ENCODE measurements around the gene CCDC187. TPM values are rescaled to one million over a fixed set of nuclear protein-coding genes. Genes with fewer than 3 reads are reported as not detected.
"Not testable (repeated sequence)": the region's sequence is repeated elsewhere in the genome, so short reads cannot be mapped to it uniquely, and the experiment has no call there.

The CCDC187 gene
- total RNA-seq, 1 experiment from 2014 or later, result 0.61 TPM

DNA sequence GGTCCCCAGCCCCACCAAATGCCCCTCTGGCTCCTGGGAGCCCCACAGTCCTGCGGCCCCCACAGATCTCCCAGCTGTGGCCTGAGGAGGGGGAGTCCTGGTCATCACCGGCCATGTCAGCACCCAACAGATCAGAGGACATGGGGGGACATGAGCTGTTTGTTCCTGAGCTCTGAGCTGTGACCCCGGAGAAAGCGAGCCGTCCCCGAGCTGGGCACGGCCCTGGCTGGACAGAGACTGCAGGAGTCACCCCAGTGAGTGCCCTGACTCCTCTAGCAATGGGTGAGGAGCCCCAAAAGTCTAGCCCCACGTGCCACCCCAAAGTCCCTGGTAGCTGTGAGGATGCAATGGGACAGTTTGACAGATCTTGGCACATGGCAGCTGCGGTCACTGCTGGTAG lies 25.7 kb downstream of the CCDC187 start:
- DNase-seq (ENCODE audit: low spot score), result no peak
- in situ Hi-C loops (cut with HindIII; ENCODE audit: low sequenced_read_pairs), result no loop called here

DNA sequence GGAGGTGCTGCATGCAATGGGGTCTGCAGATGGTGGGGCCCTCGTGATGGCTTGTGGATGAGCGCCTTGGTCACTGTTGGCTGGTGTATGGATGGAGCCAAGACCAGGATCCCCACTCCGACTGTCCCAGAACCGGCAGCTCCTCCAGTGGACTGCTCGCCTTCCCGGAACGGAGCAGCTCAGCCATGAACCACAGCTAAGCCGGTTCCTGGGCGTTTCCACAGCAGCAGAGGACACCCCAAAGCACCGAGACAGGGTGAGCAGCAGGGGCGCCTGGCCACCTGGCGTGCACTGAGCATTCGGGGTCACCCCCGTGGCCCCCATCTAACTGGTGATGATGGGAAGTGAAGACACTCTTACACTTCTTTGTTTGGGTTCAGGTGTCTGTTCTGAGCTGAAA lies 26.1 kb downstream of the CCDC187 start:
- in situ Hi-C loops (cut with HindIII; ENCODE audit: low sequenced_read_pairs), result no loop called here

DNA sequence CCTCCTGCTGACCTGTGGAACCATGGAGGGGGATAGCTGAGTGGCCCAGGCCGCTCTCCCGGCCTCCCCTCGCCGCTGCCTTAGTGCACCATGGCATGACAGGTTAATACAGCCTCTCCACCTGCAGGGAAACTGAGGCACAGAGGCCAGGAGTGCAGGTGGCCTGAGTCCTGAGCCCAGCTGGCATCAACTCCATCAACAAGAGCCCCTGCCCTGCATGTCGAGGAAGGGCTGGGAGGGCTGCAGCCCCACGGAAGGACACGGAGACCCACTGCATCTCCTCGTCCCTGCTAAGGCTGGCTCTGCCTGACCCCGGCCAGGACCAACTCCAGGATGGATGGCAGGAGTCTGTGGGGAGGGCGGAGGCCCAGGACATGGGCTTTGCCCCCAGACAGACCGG lies 27.2 kb downstream of the CCDC187 start:
- no peak for DNase-seq (ENCODE audit: low spot score)
- in situ Hi-C loops (cut with HindIII; ENCODE audit: low sequenced_read_pairs), result no loop called here

More for the DNA sequence above, 26.1 kb downstream of the CCDC187 start:
- no peak for DNase-seq (ENCODE audit: low spot score)

DNA sequence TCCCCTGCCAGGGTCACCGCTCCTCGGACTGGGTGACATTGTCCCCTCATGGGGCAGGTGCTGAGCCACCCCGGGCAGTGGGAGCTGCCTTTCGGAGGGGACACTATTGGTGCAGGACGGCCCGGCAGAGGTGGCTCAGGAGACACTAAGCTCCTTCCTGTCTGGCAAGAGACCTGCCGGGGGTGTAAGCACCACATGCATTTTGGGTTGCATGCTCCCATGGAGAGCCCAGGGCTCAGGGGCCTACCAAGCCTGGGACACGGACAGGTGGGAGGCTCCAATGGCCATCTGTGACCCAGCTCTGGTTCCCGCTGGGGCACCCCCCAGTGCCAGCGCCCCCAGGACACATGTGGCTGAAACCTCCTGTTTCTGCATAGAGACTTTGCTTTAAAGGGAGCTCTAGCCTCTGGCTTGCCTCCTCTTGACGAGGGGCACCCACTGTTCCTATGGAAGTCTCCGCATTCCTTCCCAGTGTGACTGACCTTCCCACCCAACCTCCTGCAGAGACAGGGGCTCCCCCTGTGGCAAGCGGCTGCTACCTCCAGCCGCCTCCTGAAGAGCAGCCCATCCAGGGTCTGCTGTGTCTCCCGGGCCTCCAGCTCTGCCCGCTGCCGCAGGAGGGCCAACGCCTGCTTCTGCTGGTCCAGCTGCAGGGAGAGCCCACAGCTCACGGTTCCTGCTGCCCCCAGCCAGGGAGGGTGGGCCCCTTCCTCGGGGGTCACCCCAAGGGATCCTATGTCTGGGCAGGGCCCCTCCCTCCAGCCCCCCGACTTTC lies 28.1 kb downstream of the CCDC187 start:
- DNase-seq (ENCODE audit: low spot score), result no peak
- in situ Hi-C loops (cut with HindIII; ENCODE audit: low sequenced_read_pairs), result no loop called here

DNA sequence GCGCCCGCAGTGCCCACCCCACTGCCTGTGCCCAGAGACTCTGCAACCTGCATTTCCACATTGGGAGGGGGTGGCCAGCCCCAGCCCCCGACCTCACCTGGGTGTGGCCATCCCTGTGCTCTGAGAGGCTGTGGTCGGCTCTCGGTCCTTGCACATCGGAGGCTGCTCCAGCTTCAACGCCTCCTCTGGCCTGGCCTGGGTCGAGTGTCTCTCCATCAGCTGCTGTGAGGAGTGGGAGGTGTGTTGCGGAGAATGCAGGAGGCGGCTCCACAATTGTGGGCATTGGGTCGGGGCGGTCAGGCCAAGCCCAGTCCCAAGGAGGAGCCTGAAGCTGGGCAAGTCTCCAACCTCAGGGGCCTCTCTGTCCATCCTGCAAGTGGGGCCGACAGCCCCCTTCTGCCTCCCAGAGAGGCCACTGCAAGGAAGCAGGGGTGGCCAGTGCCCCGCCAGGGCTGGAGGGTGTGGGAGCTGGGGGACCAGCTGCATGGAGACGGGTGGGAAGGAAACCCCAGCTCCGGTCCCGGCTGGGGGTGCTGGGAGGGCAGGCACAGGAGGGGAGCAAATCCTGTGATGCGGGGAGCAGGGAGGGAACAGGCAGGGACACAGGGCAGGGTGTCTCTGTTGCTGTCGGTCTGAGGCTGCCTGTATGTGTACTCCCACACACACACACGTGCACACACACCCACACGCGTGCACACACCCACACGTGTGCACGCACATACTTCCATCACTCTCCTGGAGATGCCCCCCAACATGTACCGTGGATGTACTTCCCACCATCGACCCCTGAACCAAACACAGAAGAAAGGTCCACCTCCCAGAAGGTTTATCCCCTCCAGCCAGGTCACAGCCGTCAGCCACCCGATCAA lies 28.9 kb downstream of the CCDC187 start:
- no peak for DNase-seq (ENCODE audit: low spot score)
- in situ Hi-C loops (cut with HindIII; ENCODE audit: low sequenced_read_pairs), result no loop called here

- in situ Hi-C loops (cut with HindIII; ENCODE audit: low sequenced_read_pairs), result no loop called here
- DNase-seq (ENCODE audit: low spot score), result no peak
Observed at GRCh38 chr9:136273921-136274785, 29.7 kb downstream of the CCDC187 start.

DNA sequence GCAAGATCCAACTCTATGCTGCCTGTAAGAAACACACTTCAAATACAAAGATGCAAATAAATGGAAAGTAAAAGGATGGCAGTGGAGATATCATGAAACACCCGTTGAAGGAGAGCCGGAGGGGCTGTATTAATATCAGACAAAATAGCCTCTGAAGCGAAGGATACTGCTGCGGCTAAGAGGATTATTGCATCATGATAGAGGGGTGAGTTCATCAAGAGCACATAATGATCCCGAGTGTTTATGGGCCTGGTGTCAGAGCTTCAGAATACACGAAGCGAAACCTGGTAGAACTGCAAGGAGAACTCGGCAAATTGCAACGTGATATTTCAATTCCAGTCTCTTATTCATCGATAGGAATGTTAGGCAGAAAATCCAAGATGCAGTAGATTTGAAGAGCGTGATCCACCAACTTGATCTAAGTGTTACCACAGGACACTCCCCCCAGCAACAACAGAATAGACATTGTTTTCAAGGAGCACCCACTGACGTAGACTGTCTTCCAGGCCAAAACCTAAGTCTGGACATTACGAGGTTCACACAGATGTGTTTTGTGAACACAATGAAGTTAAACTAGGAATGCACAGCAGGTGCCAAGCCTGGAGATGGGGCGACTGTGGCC lies 30.5 kb downstream of the CCDC187 start:
- DNase-seq (ENCODE audit: low spot score), result no peak
- in situ Hi-C loops (cut with HindIII; ENCODE audit: low sequenced_read_pairs), result no loop called here

DNA sequence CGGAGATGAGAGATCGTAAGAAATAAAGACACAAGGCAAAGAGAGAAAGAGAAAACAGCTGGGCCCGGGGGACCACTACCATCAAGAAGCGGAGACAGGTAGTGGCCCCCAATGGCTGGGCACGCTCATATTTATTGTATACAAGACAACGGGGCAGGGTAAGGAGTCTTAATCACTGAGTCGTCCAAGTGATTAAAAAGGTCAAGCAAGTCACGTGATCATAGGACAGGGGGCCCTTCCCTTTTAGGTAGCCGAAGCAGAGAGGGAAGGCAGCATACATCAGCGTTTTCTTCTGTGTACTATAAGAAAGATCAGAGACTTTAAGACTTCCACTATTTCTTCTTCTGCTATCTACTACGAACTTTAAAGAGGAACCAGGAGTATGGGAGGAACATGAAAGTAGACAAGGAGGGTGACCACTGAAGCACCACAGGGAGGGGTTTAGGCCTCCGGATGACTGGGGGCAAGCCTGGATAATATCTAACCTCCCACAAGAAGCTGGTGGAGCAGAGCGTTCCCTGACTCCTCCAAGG lies 33.7 kb downstream of the CCDC187 start:
- in situ Hi-C loops (cut with HindIII; ENCODE audit: low sequenced_read_pairs), result no loop called here

GRCh38 chr9:136268735-136269134 lies 35.2 kb downstream of the CCDC187 start:
- in situ Hi-C loops (cut with HindIII; ENCODE audit: low sequenced_read_pairs), result no loop called here
- no peak for DNase-seq (ENCODE audit: low spot score)

More for the DNA sequence above, 33.7 kb downstream of the CCDC187 start:
- DNase-seq (ENCODE audit: low spot score), result no peak

DNA sequence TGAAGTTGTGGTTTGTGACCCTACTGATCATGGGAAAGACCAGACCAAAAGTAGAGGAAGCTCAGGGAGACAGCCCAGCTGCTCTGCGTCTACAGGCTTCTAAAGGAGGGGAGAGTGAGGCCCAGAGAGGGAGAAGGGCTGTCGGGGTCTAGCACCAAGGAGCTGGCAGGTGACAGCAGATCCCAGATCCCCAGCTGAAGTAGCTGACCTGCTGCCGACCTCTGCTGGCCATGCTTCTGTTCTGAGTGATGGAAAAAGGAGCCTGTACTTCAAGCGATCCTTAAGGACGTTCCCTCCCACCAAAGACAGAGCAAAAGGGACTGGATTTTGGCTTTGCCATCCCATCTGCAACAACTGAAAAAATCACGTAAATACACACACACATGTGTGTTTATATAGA lies 35.6 kb downstream of the CCDC187 start:
- peak; percentile 50 for DNase-seq (ENCODE audit: low spot score)

GRCh38 chr9:136267261-136268111 lies 36.4 kb downstream of the CCDC187 start:
- peak; percentile 73 for DNase-seq (ENCODE audit: low spot score)
- in situ Hi-C loops (cut with HindIII; ENCODE audit: low sequenced_read_pairs), result no loop called here

More for the DNA sequence above, 35.6 kb downstream of the CCDC187 start:
- in situ Hi-C loops (cut with HindIII; ENCODE audit: low sequenced_read_pairs), result no loop called here

GRCh38 chr9:136266641-136267040 lies 37.3 kb downstream of the CCDC187 start:
- DNase-seq (ENCODE audit: low spot score); in situ Hi-C loops (cut with HindIII; ENCODE audit: low sequenced_read_pairs): not testable (repeated sequence)

DNA sequence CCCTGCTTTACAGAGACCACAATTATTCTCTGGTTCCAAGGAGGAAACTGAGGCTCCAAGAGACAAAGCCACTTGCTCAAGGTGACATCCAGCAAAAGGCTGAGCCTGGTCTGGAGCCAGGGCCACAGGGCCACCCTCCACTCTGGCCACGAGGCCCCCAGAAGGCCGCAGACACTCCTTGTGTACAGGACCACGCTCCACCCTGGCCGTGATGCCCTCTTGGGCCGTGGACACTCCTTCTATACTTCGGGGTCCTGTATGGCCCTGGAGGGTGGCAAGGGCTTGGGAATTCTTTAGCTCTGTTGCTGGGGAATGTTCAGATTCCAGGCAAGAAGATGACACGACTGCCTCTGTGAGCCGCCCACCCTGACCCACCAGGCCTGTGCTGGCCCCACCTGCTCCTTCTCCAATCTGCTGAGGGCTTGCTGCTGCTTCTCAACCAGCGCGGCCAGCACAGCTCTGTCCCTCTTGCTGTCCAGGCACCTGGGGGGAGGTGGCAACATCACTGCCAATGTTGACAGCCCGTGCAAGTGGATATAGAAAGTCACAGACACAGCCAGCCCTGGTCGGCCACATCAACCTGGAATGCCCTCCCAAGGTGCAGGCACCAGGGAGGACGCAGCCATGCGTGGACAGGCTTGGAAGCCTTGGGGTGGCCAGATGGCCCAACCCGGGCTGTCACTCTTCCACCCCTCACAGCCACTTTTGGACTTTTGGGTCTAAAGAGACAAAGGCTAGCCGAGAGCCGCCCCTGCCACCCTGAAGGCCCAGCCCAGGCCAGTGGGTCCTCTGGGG lies 38.1 kb downstream of the CCDC187 start:
- peak; percentile 75 for DNase-seq (ENCODE audit: low spot score)
- in situ Hi-C loops (cut with HindIII; ENCODE audit: low sequenced_read_pairs), result no loop called here

DNA sequence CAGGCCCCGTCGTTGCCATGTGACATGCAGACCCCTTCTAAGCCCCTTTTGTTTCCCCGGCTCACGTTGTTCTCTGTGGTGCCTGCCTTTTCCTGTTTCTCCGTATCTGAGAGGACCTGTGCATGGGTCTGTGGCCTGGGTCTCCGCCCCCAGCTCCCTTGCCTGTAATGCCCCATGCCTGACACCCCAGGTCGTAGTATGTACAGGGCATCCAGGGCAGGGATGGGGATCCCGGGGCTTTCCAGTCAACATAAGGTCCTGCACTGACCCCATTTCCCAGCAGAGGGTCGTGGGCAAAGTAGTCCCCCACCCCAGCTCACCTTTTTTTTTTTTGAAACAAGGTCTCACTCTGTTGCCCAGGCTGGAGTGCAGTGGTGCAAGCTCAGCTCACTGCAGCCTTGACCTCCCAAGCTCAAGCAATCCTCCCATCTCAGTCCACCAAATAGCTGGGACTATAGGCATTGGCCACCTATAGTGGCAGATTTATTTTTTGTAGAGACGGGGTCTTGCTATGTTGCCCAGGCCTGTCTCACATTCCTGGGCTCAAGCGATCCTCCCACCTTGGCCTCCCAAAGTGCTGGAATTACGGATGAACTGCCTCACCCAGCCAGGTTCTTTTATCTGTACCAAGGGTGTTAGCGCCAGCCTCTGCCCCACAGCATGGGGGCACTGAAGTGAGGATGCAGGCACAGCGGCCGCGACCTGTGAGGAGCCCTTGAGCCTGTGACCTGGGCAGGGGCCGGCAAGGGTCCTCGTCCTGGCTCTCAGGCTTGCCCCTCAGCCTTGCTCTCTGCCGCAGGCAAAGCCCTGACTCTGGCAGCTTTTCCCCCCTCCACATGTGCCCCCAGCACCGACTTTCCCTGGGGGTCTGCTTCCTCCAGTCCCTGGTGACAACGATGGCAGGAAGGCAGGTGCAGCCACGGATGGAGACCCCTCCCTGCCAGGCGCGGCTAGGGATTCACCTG lies 39.2 kb downstream of the CCDC187 start:
- in situ Hi-C loops (cut with HindIII; ENCODE audit: low sequenced_read_pairs), result no loop called here
- DNase-seq (ENCODE audit: low spot score), result no peak

DNA sequence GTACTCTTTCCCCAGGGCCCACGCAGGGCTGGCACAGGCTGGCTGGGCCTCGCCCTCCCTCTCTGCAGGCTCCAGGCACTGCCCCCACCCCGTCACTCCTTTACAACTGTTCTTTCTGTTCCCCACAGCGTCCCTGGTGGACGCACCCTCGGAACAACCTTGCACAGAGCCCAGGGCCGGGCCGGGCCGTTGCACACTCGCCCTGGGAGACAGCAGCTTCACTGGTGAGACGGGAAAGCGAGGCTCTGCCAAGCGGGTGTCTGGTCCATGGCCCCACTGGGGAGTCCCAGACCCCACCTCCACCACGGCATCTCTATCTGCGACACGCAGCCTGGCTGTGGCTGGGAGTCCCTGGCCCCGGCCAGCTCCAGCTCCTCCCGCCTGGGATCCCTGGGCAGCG lies 39.9 kb downstream of the CCDC187 start:
- in situ Hi-C loops (cut with HindIII; ENCODE audit: low sequenced_read_pairs), result no loop called here
- no peak for DNase-seq (ENCODE audit: low spot score)

- in situ Hi-C loops (cut with HindIII; ENCODE audit: low sequenced_read_pairs), result no loop called here
- no peak for DNase-seq (ENCODE audit: low spot score)
Observed at GRCh38 chr9:136262671-136263178, 41.2 kb downstream of the CCDC187 start.

Measured in G401 (cell line).